GM12878 (cell line): Measurements from ENCODE around the gene NCKAP5L.

ENCODE experiments used
- EZH2 ChIP-seq: IDR thresholded peaks from 2 replicates; pipeline ENCODE4 v1.6.1; 2012; ENCODE audit warnings: low read depth, mild to moderate bottlenecking, control low read depth, inconsistent platforms, low read length, borderline replicate concordance; ENCODE audit not compliant: control insufficient read depth
- POLR2A ChIP-seq: IDR thresholded peaks from 2 replicates; pipeline ENCODE4 v1.6.1; 2011; ENCODE audit warnings: low read depth, mild to moderate bottlenecking, low read length
- POLR2AphosphoS5 ChIP-seq: IDR thresholded peaks from 2 replicates; pipeline ENCODE4 v1.6.1; 2011; ENCODE audit warnings: mild to moderate bottlenecking, low read length, inconsistent platforms
- TF ChIP-seq, protein P1 (sequence below), 3 experiments: IDR thresholded peaks in 2 of 3; conservative IDR thresholded peaks in 1 of 3; 2 replicates each; pipeline ENCODE4 v1.5.1; 2011; ENCODE audit warnings: low read depth in 3 of 3, low read length in 3 of 3, mild to moderate bottlenecking in 3 of 3, control low read depth in 2 of 3, moderate library complexity in 2 of 3, inconsistent platforms in 1 of 3, mixed read lengths in 1 of 3; ENCODE audit not compliant: control insufficient read depth in 2 of 3, insufficient read depth in 1 of 3; ENCODE audit errors: extremely low read depth in 1 of 3
- TF ChIP-seq, protein P2 (sequence below): fragments of 450-650 bp; conservative IDR thresholded peaks from 2 replicates; pipeline ENCODE4 v1.6.1; 2017; ENCODE audit warnings: mild to moderate bottlenecking, moderate library complexity

DNA sequence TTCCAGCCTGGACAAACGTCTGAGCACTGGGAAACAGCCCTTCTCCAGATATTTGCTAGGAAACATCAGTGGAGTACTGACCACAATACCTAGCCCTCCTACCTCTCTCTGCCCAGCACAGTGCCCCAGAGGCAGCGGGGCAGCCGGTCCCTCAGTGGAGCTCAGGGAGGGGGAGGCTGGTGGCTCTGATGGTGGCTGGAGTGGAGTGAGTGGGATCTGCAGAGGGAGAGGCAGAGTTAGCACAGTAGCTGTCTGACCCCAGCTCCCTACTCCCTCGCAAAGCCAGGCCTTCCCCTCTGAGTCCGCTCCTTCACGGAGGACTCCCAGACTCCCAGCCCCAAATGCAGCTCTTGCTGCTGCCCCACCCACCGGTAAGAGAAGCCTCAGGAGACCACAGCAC is 30.0 kb downstream of the NCKAP5L start:
- TF ChIP-seq POLR2A = no peak
- TF ChIP-seq, protein P1, sequence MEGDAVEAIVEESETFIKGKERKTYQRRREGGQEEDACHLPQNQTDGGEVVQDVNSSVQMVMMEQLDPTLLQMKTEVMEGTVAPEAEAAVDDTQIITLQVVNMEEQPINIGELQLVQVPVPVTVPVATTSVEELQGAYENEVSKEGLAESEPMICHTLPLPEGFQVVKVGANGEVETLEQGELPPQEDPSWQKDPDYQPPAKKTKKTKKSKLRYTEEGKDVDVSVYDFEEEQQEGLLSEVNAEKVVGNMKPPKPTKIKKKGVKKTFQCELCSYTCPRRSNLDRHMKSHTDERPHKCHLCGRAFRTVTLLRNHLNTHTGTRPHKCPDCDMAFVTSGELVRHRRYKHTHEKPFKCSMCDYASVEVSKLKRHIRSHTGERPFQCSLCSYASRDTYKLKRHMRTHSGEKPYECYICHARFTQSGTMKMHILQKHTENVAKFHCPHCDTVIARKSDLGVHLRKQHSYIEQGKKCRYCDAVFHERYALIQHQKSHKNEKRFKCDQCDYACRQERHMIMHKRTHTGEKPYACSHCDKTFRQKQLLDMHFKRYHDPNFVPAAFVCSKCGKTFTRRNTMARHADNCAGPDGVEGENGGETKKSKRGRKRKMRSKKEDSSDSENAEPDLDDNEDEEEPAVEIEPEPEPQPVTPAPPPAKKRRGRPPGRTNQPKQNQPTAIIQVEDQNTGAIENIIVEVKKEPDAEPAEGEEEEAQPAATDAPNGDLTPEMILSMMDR (IDR thresholded peaks at IDR 0.05 in 2 of 3, conservative IDR thresholded peaks at IDR 0.05 in 1 of 3; ENCODE audit: control insufficient read depth in 2 of 3, extremely low read depth in 1 of 3, insufficient read depth in 1 of 3, low read depth in 3 of 3, low read length in 3 of 3) = no peak
- TF ChIP-seq, protein P2, sequence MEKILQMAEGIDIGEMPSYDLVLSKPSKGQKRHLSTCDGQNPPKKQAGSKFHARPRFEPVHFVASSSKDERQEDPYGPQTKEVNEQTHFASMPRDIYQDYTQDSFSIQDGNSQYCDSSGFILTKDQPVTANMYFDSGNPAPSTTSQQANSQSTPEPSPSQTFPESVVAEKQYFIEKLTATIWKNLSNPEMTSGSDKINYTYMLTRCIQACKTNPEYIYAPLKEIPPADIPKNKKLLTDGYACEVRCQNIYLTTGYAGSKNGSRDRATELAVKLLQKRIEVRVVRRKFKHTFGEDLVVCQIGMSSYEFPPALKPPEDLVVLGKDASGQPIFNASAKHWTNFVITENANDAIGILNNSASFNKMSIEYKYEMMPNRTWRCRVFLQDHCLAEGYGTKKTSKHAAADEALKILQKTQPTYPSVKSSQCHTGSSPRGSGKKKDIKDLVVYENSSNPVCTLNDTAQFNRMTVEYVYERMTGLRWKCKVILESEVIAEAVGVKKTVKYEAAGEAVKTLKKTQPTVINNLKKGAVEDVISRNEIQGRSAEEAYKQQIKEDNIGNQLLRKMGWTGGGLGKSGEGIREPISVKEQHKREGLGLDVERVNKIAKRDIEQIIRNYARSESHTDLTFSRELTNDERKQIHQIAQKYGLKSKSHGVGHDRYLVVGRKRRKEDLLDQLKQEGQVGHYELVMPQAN = no peak
- no peak for TF ChIP-seq EZH2
- no peak for TF ChIP-seq POLR2AphosphoS5
